HEK293 (cell line): ENCODE data around the gene CDC73.

Experiments
- CTCF ChIA-PET: fragments of 350-600 bp; formaldehyde crosslinking; extraction: SDS; loops from one replicate; lab custom pipeline; 2021; ENCODE audit warnings: antibody characterized with exemption; lab: Yijun Ruan, JAX
- POLR2A ChIA-PET: fragments of 300-600 bp; formaldehyde crosslinking; extraction: SDS; loops from one replicate; lab custom pipeline; 2020; ENCODE audit warnings: antibody characterized with exemption, inconsistent platforms; lab: Yijun Ruan, JAX
- H3K27ac ChIP-seq: fragments of 200-500 bp; sonication (Bioruptor generic); 2 replicates; pipeline ENCODE4 v1.5.1; 2014; ENCODE audit warnings: low read depth, low read length, control low read depth, inconsistent platforms; ENCODE audit errors: extremely low read depth
- H3K36me3 ChIP-seq, 2 experiments: fragments of 200-500 bp in 1 of 2; sonication (Bioruptor generic) in 1 of 2; 1 replicate in 1 of 2; 2 replicates in 1 of 2; pipeline ENCODE4 v1.5.1; 2014 to 2017; ENCODE audit warnings: inconsistent platforms in 2 of 2, low read length in 2 of 2; ENCODE audit not compliant: control insufficient read depth in 2 of 2, insufficient read depth in 1 of 2
- H3K4me1 ChIP-seq: fragments of 200-500 bp; sonication (Bioruptor generic); 2 replicates; pipeline ENCODE4 v1.5.1; 2014; ENCODE audit warnings: mild to moderate bottlenecking, low read length, inconsistent platforms; ENCODE audit not compliant: control insufficient read depth, insufficient read depth
- H3K4me3 ChIP-seq: 2 replicates; pipeline ENCODE4 v1.5.1; 2011; ENCODE audit warnings: low read depth, mild to moderate bottlenecking, control low read depth, low read length, moderate library complexity
- H3K9me3 ChIP-seq: fragments of 200-500 bp; sonication (Bioruptor generic); 2 replicates; pipeline ENCODE4 v1.5.1; 2014; ENCODE audit warnings: low read depth, low read length, inconsistent platforms; ENCODE audit not compliant: control insufficient read depth, insufficient read depth
- BCL6B ChIP-seq: fragments of 450-650 bp; formaldehyde crosslinking; IDR thresholded peaks from 2 replicates; pipeline ENCODE4 v1.5.1; 2017; ENCODE audit warnings: missing biosample characterization, missing genetic modification characterization
- ELK4 ChIP-seq: IDR thresholded peaks from 2 replicates; pipeline ENCODE4 v1.6.1; 2011; ENCODE audit warnings: mild to moderate bottlenecking, low read depth, low read length, borderline replicate concordance
- GLI2 ChIP-seq: fragments of 450-650 bp; formaldehyde crosslinking; IDR thresholded peaks from 2 replicates; pipeline ENCODE4; 2017; ENCODE audit warnings: missing biosample characterization, missing genetic modification characterization, low read depth, borderline replicate concordance
- PRDM6 ChIP-seq: fragments of 450-650 bp; formaldehyde crosslinking; IDR thresholded peaks from 2 replicates; pipeline ENCODE4 v1.5.1; 2017; ENCODE audit warnings: missing biosample characterization, missing genetic modification characterization
- REPIN1 ChIP-seq: fragments of 450-650 bp; formaldehyde crosslinking; IDR thresholded peaks from 2 replicates; pipeline ENCODE4 v1.5.1; 2017; ENCODE audit warnings: missing biosample characterization, missing genetic modification characterization, low read depth
- ZBTB10 ChIP-seq: fragments of 450-650 bp; formaldehyde crosslinking; IDR thresholded peaks from 2 replicates; pipeline ENCODE4 v1.5.1; 2016; ENCODE audit warnings: missing biosample characterization, missing genetic modification characterization
- ZBTB7A ChIP-seq: fragments of 450-650 bp; formaldehyde crosslinking; IDR thresholded peaks from 2 replicates; pipeline ENCODE4 v1.5.1; 2016; ENCODE audit warnings: low read depth, missing biosample characterization, missing genetic modification characterization
- ZFP37 ChIP-seq: fragments of 450-650 bp; formaldehyde crosslinking; IDR thresholded peaks from 2 replicates; pipeline ENCODE4 v1.5.1; 2016; ENCODE audit warnings: missing biosample characterization, missing genetic modification characterization
- ZNF132 ChIP-seq: fragments of 450-650 bp; formaldehyde crosslinking; IDR thresholded peaks from 2 replicates; pipeline ENCODE4 v1.5.1; 2017; ENCODE audit warnings: missing biosample characterization, missing genetic modification characterization, borderline replicate concordance
- ZNF175 ChIP-seq: fragments of 450-650 bp; formaldehyde crosslinking; IDR thresholded peaks from 2 replicates; pipeline ENCODE4 v1.5.1; 2016; ENCODE audit warnings: missing biosample characterization, missing genetic modification characterization
- ZNF426 ChIP-seq: fragments of 450-650 bp; formaldehyde crosslinking; IDR thresholded peaks from 2 replicates; pipeline ENCODE4 v1.5.1; 2017; ENCODE audit warnings: missing biosample characterization, missing genetic modification characterization, mild to moderate bottlenecking, inconsistent platforms, moderate library complexity
- ZNF596 ChIP-seq: fragments of 450-650 bp; IDR thresholded peaks from 2 replicates; pipeline ENCODE4 v1.5.0; 2018; ENCODE audit warnings: missing biosample characterization, mild to moderate bottlenecking, missing genetic modification characterization, moderate library complexity
- ZNF785 ChIP-seq: fragments of 450-650 bp; formaldehyde crosslinking; IDR thresholded peaks from 2 replicates; pipeline ENCODE4 v1.5.1; 2016; ENCODE audit warnings: missing biosample characterization, missing genetic modification characterization
- ZNF843 ChIP-seq: fragments of 450-650 bp; formaldehyde crosslinking; IDR thresholded peaks from 2 replicates; pipeline ENCODE4 v1.5.1; 2016; ENCODE audit warnings: missing biosample characterization, missing genetic modification characterization
- TF ChIP-seq, protein P1 (sequence below): fragments of 450-650 bp; formaldehyde crosslinking; IDR thresholded peaks from 2 replicates; pipeline ENCODE4 v1.5.1; 2016; ENCODE audit warnings: missing biosample characterization, missing genetic modification characterization
- TF ChIP-seq, protein P2 (sequence below): fragments of 450-650 bp; formaldehyde crosslinking; IDR thresholded peaks from 2 replicates; pipeline ENCODE4; 2016; ENCODE audit warnings: missing biosample characterization, missing genetic modification characterization

Gene CDC73

GRCh38 chr1:193085263-193085662 lies 36.6 kb upstream of the CDC73 start:
- TF ChIP-seq ELK4 (no peak), ZNF175 (tag by site-specific recombination) (no peak), ZBTB7A (no peak), ZNF785 (tag by site-specific recombination) (no peak), PRDM6 (tag by site-specific recombination) (peak; percentile 84), GLI2 (tag by site-specific recombination) (no peak)
- TF ChIP-seq, protein P1, sequence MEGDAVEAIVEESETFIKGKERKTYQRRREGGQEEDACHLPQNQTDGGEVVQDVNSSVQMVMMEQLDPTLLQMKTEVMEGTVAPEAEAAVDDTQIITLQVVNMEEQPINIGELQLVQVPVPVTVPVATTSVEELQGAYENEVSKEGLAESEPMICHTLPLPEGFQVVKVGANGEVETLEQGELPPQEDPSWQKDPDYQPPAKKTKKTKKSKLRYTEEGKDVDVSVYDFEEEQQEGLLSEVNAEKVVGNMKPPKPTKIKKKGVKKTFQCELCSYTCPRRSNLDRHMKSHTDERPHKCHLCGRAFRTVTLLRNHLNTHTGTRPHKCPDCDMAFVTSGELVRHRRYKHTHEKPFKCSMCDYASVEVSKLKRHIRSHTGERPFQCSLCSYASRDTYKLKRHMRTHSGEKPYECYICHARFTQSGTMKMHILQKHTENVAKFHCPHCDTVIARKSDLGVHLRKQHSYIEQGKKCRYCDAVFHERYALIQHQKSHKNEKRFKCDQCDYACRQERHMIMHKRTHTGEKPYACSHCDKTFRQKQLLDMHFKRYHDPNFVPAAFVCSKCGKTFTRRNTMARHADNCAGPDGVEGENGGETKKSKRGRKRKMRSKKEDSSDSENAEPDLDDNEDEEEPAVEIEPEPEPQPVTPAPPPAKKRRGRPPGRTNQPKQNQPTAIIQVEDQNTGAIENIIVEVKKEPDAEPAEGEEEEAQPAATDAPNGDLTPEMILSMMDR (tag by site-specific recombination): no peak
- Histone ChIP-seq H3K27ac (no peak overlapping the region), H3K4me3 (no peak overlapping the region), H3K9me3 (no peaks in the 10 kb centered on the region), H3K4me1 (no peaks in the 10 kb centered on the region), H3K36me3 (peaks cover 19 to 53% of the 10 kb centered on the region in 2 experiments)
- POLR2A ChIA-PET: interaction anchor here (1.0 kb wide), 1 partner anchor 20 kb away, joined by 4 read pairs; the partner anchor contains the start of gene GLRX2
- CTCF ChIA-PET: interaction anchor here (0.6 to 1.2 kb wide), 4 partner anchors 14 to 1243 kb away, joined by 3 to 5 read pairs (median 4); no protein-coding TSS in a partner anchor

DNA sequence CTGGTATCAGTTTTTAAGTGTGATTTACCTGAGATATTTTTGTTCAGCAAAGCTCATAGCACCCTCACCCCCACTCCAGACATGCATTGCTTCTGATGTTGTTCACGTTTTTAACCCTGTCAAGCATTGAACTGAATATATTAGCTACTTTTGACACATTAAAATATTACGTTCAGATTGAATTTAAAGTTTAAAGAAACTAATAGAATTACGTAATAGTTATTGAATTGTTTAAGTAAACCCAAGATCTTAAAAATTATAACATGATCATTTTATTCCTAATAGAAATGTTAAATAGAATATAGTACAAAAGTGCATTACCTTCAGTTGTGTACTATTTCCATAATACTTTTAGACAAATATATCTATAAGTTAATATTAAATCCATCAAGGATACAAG lies 35.5 kb upstream of the CDC73 start:
- Histone ChIP-seq H3K4me3 (no peak overlapping the region), H3K36me3 (peaks cover 19 to 45% of the 10 kb centered on the region in 2 experiments), H3K9me3 (no peaks in the 10 kb centered on the region), H3K27ac (no peak overlapping the region), H3K4me1 (no peaks in the 10 kb centered on the region)
- CTCF ChIA-PET: interaction anchor here (0.6 kb wide), 2 partner anchors 11 to 234 kb away, joined by 3 read pairs; no protein-coding TSS in a partner anchor
- POLR2A ChIA-PET: interaction anchor here (1.0 kb wide), 1 partner anchor 37 kb away, joined by 4 read pairs; no protein-coding TSS in a partner anchor
- TF ChIP-seq ZNF843 (tag by site-specific recombination) (no peak), BCL6B (tag by site-specific recombination) (no peak), REPIN1 (tag by site-specific recombination) (no peak), ZBTB10 (no peak), ZNF596 (tag by site-specific recombination) (no peak), ZNF132 (no peak), ZNF426 (no peak), ZFP37 (tag by site-specific recombination) (no peak)
- TF ChIP-seq, protein P2, sequence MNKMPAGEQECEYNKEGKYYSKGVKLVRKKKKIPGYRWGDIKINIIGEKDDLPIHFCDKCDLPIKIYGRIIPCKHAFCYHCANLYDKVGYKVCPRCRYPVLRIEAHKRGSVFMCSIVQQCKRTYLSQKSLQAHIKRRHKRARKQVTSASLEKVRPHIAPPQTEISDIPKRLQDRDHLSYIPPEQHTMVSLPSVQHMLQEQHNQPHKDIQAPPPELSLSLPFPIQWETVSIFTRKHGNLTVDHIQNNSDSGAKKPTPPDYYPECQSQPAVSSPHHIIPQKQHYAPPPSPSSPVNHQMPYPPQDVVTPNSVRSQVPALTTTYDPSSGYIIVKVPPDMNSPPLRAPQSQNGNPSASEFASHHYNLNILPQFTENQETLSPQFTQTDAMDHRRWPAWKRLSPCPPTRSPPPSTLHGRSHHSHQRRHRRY (tag by site-specific recombination): no peak
